IPS DF 4.7 (cell line): ENCODE data around the gene ANKDD1A.
A peak's percentile ranks its signal among the peaks of the same experiment; 100 is the strongest.

Experiments
- DNase-seq: peaks from one replicate; pipeline ENCODE4 v3.0.0-alpha.2; 2013; ENCODE audit warnings: low spot score; ENCODE audit errors: extremely low read depth

Gene ANKDD1A

GRCh38 chr15:64895285-64896065, 16.2 kb upstream of the ANKDD1A start:
- DNase-seq = no peak

- no peak for DNase-seq
Measured at GRCh38 chr15:64896371-64897069, 15.2 kb upstream of the ANKDD1A start.

GRCh38 chr15:64897345-64897985, 14.2 kb upstream of the ANKDD1A start:
- DNase-seq = no peak

- no peak for DNase-seq
Measured at GRCh38 chr15:64898406-64898805, 13.3 kb upstream of the ANKDD1A start.

- no peak for DNase-seq
Measured at GRCh38 chr15:64901141-64901540, 10.6 kb upstream of the ANKDD1A start.

- no peak for DNase-seq
Measured at GRCh38 chr15:64901914-64902313, 9.8 kb upstream of the ANKDD1A start.

GRCh38 chr15:64902863-64903262, 8.8 kb upstream of the ANKDD1A start:
- no peak for DNase-seq

- no peak for DNase-seq
Measured at GRCh38 chr15:64903326-64903950, 8.3 kb upstream of the ANKDD1A start.

- DNase-seq = no peak
Measured at GRCh38 chr15:64904189-64904588, 7.5 kb upstream of the ANKDD1A start.

GRCh38 chr15:64905119-64905831, 6.4 kb upstream of the ANKDD1A start:
- DNase-seq = peak; percentile 93

- DNase-seq = no peak
Measured at GRCh38 chr15:64905941-64906340, 5.8 kb upstream of the ANKDD1A start.

GRCh38 chr15:64906402-64906801, 5.3 kb upstream of the ANKDD1A start:
- DNase-seq = no peak

- no peak for DNase-seq
Measured at GRCh38 chr15:64907991-64908390, 3.7 kb upstream of the ANKDD1A start.

- DNase-seq = no peak
Measured at GRCh38 chr15:64909546-64909945, 2.2 kb upstream of the ANKDD1A start.

GRCh38 chr15:64912379-64913325, 950 bp downstream of the ANKDD1A start:
- DNase-seq = no peak

- no peak for DNase-seq
Measured at GRCh38 chr15:64915518-64916227, 4.0 kb downstream of the ANKDD1A start.

GRCh38 chr15:64916365-64916764, 4.7 kb downstream of the ANKDD1A start:
- DNase-seq = no peak

GRCh38 chr15:64917211-64917610, 5.5 kb downstream of the ANKDD1A start:
- no peak for DNase-seq

- no peak for DNase-seq
Measured at GRCh38 chr15:64919721-64920120, 8.0 kb downstream of the ANKDD1A start.

- DNase-seq = no peak
Measured at GRCh38 chr15:64921711-64922110, 10.0 kb downstream of the ANKDD1A start.
